RWPE1 (cell line): ENCODE results near the gene HDHD3.

ENCODE experiments used
- CTCF ChIA-PET: fragments of 350-600 bp; sonication (Branson Sonifier 250); formaldehyde crosslinking; extraction: SDS; loops from one replicate; lab custom pipeline; 2021; lab: Yijun Ruan, JAX
- POLR2A ChIA-PET: fragments of 400-600 bp; formaldehyde crosslinking; extraction: SDS; loops from one replicate; lab custom pipeline; 2020; ENCODE audit warnings: antibody characterized with exemption; ENCODE audit not compliant: low non-redundant PET; lab: Yijun Ruan, JAX
- DNase-seq: peaks from one replicate; pipeline ENCODE4 v3.0.0; 2012; ENCODE audit warnings: low spot score
- H3K27ac ChIP-seq: fragments of 450-650 bp; 2 replicates; pipeline ENCODE4 v1.5.1; 2017
- CTCF ChIP-seq: fragments of 450-650 bp; conservative IDR thresholded peaks from 2 replicates; pipeline ENCODE4 v1.5.1; 2017; ENCODE audit warnings: low read depth, mild to moderate bottlenecking

Gene HDHD3

DNA sequence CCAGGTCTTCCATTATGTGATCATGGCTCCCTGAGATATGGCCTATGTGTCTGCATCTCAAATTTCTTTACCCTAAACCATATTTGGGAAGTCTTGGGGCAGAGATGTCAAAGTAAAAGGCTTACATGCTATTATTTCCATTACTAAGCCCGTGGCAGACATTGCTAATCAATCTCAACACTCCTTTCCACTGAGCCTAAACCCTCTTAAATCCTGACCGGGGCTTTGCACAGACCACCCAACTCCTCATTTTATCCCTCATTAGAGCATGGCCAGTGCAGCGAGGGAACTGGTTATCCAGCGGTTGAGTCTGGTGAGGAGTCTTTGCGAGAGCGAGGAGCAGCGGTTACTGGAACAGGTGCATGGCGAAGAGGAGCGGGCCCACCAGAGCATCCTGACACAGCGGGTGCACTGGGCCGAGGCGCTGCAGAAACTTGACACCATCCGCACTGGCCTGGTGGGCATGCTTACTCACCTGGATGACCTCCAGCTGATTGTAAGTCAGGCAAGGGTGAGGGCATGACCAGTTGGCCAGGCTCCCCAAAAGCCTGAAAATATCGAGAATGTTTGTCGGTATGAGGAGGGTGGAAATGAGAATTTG, 16.4 kb downstream of the HDHD3 start:
- CTCF ChIA-PET, result interaction anchor here (1.1 kb wide), 1 partner anchor 40 kb away, joined by 3 read pairs; the partner anchor contains the start of gene ALAD
- TF ChIP-seq CTCF, result no peak
- DNase-seq, result no peak
- POLR2A ChIA-PET, result no interaction called here
- H3K27ac ChIP-seq, result no peak overlapping the region

- no peak for DNase-seq
- CTCF ChIA-PET, result interaction anchor here (0.6 to 1.1 kb wide), 6 partner anchors 8 to 207 kb away, joined by 3 to 4 read pairs (median 3); partner anchors contain the start of gene ALAD
- H3K27ac ChIP-seq, result no peak overlapping the region
- no peak for TF ChIP-seq CTCF
- POLR2A ChIA-PET, result no interaction called here
Observed at GRCh38 chr9:113359385-113359784, 17.4 kb downstream of the HDHD3 start.

GRCh38 chr9:113356686-113357292, 20.0 kb downstream of the HDHD3 start:
- no peak for DNase-seq
- ChIA-PET CTCF (no interaction called here), POLR2A (no interaction called here)
- H3K27ac ChIP-seq, result no peak overlapping the region
- no peak for TF ChIP-seq CTCF

DNA sequence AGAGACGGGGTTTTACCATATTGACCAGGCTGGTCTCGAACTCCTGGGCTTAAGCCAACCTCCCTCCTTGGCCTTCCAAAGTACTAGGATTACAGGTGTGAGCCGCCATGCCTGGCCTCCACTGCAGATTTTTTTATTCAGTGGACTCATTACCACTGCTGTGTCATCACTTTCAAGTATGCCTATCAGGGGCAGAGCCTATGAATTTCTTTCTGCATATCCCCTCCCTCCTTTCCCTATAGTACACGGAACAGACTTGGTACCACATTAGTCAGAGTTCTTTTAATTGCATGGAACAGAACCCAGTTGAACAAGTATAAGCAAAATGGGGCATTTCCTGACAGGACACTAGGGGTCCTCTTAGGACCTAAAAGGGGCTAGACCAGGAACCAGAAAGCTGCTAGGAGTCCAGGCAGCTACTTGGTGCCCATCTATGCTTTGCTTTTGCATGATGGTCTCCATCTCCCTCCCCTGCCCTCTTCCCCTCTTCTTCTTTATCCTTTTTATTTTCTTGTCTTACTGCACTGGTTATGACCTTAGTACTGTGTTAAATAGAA, 21.7 kb downstream of the HDHD3 start:
- DNase-seq, result no peak
- no peak for TF ChIP-seq CTCF
- H3K27ac ChIP-seq, result no peak overlapping the region
- ChIA-PET CTCF (interaction anchor here (0.6 to 0.7 kb wide), 2 partner anchors 58 to 590 kb away, joined by 3 to 7 read pairs; no protein-coding TSS in a partner anchor), POLR2A (interaction anchor here (0.6 to 0.7 kb wide), 2 partner anchors 15 to 46 kb away, joined by 3 to 4 read pairs; partner anchors contain the start of genes ALAD and WDR31)

DNA sequence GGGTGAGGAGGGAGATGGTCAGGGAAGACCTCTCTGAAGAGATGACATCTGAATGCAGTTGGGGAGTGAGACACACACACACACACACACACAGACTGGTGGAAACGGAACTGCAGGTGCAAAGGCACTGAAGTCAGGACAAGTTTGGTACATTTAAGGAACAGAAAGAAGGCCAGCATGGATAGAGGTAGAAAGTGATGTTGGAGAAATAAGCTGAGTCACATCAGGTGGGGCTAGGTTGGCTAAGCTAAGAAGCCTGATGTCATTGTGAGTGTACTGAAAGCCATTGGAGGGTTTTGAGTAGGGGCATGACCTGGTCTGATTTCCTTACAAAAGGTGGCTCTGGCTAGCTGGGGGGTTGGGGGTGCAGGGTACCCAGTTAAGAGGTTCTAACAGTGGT, 24.4 kb downstream of the HDHD3 start:
- POLR2A ChIA-PET, result no interaction called here
- TF ChIP-seq CTCF, result no peak
- CTCF ChIA-PET, result interaction anchor here (1.3 kb wide), 1 partner anchor 12 kb away, joined by 4 read pairs; the partner anchor contains the start of gene WDR31
- DNase-seq, result peak; percentile 40
- no peak overlapping the region for H3K27ac ChIP-seq

DNA sequence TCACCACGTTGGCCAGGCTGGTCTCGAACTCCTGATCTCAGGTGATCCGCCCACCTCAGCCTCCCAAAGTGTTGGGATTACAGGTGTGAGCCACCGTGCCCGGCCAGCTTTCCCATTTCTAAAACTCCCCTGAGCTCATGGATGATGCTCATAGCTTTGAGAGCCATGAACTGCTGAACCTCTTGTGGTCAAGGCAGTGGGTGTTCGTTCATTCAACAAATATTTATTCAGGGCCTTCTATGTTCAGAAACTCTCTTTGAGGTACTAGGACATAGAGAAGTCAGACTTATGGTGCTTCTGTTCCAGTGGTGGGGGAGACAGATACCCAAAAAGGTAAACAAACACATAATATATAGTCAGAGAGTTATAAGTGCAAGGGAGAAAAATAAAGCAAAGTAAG, 24.8 kb downstream of the HDHD3 start:
- ChIA-PET POLR2A (no interaction called here), CTCF (interaction anchor here (1.3 kb wide), 1 partner anchor 12 kb away, joined by 4 read pairs; the partner anchor contains the start of gene WDR31)
- DNase-seq, result no peak
- no peak overlapping the region for H3K27ac ChIP-seq
- TF ChIP-seq CTCF, result no peak
